NCI-H1048 (cell line): Measurements from ENCODE around the gene OR9G1.
"Not testable (repeated sequence)": the region's sequence is repeated elsewhere in the genome, so short reads cannot be mapped to it uniquely, and the experiment has no call there.

Experiments used
- DNase-seq: peaks from one replicate; lab custom pipeline; 2025; lab: John Stamatoyannopoulos, UW

OR9G1 gene, protein sequence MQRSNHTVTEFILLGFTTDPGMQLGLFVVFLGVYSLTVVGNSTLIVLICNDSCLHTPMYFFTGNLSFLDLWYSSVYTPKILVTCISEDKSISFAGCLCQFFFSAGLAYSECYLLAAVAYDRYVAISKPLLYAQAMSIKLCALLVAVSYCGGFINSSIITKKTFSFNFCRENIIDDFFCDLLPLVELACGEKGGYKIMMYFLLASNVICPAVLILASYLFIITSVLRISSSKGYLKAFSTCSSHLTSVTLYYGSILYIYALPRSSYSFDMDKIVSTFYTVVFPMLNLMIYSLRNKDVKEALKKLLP

DNA sequence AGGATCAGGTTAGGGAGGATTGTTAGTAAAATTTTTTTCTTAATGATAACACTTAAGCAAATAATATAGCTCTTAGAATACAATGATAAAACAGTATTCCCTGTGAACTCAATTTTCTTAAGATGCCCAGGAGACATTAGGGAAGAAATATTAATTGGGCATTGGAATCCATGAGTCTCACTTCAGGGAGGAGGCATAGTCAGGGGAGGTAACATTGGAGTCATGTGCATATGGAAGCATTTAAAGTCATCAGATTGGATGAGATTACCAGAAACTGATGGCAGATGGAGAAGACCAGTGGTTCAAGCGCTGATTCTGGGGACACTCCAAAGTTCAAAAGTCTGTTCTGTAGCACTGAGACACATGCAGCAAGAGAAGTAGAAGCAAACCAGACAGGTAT, at the start of gene OR9G1:
Gene OR9G1 (plus strand): TSS at position 301 of the 400 bp plus-strand sequence. CDS start 1,293 bp downstream, outside the sequence.
- no peak for DNase-seq

DNA sequence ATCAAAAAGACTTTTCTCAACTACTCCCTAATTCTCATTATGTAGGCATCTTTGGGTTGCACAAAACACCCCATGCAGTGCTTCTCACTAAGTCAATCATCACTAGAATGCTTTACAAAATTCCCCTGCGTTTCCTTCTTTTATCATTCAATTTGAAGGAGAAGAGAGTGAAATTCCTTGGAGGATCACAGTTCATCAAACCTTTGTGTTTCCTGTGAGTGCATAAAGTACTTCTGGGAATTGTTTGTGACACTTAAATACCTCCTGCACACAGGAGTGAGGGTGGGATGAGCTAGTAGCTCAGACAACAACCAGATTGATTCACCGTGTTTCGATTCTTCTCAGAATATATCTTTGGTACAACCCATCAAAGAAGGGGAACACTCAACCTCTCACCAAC, 39.1 kb upstream of the OR9G1 start:
- no peak for DNase-seq

DNA sequence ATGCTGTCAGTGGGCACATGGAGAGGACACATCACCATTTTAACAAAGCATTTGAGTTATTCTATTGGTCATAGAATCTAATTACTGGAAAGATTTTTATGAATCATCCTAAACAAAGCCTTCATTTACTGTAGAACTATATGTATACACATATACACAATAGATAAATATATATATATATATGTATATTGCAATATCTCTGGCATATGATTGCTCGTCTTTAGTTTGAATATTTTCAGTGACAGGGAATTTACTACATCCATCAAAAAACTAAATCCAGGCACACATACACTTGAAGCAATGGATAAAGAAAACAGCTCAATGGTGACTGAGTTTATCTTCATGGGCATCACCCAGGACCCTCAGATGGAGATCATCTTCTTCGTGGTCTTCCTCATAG, 35.5 kb upstream of the OR9G1 start, which contains the start of gene OR5AR1:
Gene OR5AR1 (plus strand): TSS at position 301 of the 400 bp plus-strand sequence. CDS start 0 bp downstream, at position 301.
- DNase-seq, result no peak

DNA sequence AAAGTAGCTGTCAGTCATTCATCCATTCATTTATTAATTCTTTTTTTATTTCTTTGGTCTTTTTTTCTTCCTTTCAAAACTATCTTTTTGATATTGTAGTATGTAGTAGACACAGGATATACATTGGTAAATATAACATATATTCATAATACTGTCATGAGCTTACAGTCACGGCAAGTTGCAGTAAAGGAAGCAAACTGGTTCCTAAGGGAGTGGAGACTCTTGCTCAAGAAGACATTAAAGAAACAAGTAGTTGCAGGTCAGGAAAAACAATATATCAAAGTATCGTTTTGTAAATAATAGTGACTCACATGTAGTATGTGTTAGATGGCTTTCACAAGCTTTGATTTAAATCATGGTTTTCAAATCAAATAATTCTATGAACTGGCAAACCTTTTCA, 27.9 kb upstream of the OR9G1 start:
- no peak for DNase-seq

DNA sequence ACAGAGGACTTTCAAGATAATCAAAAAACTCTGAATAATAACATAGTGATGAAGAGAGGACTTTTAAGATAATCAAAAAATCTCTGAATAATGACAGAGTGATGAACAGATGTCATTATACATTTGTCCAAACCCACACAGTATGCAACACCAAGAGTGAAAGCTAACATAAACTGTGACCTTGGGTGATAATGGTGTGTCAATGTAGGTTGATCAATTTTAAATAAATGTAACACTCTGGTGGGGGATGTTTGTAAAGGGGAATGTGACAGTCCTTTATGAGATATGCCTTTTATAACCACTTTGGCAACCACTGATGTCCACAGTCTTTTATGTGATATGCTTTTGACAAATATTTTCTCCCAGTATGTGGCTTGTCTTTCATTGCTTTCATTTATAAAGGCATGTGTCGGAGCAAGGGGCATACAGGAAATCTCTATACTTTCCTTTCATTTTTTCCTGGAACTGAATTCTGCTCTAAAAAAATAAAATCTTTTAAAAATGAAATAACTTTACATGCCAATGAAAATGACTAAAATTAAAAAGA, 10.3 kb upstream of the OR9G1 start:
- DNase-seq, result no peak

DNA sequence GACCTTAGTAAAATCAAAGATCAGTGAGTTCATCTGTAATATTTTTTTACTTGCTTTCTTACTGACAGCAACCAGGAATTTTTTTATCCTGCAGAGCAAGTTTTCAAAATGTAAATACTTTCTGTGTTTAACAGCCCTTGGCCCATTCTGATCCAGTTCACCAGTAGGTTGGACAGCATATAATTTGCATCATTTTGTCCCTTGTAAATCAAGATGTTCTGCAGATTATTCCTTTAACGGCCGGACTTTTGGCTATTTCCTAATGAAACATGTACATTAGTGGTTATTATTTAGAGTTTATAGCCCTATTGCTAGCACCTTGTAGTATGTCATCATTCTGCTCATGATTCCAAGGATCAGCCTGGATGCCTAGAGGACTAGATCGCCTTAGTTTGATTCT, 7.7 kb upstream of the OR9G1 start:
- DNase-seq, result not testable (repeated sequence)

DNA sequence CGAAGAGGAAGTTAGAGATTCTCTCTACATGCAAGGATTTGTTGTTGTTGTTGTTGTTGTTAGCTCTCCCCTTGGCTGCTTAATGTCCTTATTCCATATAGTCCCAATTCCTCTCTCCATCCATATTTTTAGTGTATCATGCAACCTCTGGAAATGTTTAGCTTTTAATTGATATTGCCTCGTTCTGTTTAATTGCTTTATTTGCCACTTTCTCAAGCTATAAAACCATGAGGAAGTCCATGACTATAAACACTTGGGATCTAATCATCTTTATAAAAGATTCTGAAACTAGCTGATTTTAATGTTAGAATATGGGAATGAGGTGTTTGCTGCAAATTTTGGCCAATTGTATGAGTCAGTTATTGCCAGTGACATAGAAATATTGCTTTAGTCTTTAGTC, 5.5 kb upstream of the OR9G1 start:
- DNase-seq, result no peak

DNA sequence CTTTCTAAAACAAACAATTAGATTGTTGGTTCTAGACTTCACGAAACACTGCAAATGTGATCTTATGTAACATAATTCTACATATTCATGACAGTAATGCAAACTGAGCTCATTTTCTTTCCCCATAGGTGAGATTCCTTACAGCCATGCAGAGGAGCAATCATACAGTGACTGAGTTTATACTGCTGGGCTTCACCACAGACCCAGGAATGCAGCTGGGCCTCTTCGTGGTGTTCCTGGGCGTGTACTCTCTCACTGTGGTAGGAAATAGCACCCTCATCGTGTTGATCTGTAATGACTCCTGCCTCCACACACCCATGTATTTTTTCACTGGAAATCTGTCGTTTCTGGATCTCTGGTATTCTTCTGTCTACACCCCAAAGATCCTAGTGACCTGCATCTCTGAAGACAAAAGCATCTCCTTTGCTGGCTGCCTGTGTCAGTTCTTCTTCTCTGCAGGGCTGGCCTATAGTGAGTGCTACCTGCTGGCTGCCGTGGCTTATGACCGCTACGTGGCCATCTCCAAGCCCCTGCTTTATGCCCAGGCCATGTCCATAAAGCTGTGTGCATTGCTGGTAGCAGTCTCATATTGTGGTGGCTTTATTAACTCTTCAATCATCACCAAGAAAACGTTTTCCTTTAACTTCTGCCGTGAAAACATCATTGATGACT, 1.5 kb downstream of the OR9G1 start:
- DNase-seq, result no peak

DNA sequence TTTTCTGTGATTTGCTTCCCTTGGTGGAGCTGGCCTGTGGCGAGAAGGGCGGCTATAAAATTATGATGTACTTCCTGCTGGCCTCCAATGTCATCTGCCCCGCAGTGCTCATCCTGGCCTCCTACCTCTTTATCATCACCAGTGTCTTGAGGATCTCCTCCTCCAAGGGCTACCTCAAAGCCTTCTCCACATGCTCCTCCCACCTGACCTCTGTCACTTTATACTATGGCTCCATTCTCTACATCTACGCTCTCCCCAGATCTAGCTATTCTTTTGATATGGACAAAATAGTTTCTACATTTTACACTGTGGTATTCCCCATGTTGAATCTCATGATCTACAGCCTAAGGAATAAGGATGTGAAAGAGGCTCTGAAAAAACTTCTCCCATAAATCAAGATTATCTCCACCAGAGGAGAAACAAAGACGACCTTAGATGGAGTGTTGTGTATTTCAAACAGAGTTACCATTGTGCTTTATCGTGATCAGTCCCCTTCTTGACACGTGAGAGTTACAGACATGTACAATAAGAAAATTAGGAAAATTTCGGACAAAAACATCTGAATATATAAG, 2.1 kb downstream of the OR9G1 start:
- DNase-seq, result no peak

DNA sequence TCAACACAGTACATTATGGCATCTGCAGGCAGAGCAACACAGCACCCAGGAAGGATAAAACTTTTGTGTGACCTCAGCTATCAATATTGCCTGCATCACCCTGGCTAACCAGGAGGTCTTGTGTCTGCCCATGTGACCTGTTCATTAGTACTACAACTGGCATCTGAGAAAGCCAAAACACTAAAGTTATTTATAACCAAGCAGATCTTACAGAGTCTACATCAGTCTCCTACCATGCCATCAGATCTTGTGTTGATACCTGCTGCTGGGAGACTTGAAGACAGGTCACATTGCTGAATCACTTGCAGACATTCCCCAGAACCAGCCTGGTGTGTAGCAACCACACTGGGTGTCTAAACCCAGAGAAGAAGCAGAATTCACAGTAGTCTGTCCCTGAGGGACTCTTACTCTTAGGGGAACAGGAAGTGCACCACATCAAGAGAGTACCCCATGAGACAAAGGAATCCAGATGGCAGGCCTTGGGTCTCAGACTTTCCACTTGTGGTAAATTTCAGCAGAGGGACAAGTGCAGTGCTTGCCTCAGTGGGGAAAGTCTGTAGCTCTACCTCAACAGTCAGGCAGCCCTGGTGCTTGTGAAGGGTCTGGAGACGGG, 7.0 kb downstream of the OR9G1 start:
- no peak for DNase-seq

DNA sequence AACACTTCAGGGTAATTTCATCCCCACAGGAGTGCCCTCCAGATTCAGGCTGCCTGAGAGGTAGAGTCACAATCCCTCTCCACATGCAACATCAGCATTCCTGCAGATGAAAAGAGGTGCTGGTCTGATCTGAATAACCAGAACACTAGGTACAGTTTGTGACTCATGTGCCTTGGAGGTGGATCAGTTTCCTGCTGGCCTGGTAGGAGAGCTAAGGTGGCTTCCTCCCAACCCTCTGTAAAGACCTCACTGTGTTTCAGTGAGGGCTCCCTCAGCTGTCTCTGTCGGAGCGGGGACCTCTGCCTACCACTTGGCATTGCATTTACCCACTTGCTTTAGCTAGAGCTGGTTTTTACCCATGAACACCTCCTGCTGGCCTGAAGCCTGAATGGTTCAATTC, 7.6 kb downstream of the OR9G1 start:
- DNase-seq, result no peak

DNA sequence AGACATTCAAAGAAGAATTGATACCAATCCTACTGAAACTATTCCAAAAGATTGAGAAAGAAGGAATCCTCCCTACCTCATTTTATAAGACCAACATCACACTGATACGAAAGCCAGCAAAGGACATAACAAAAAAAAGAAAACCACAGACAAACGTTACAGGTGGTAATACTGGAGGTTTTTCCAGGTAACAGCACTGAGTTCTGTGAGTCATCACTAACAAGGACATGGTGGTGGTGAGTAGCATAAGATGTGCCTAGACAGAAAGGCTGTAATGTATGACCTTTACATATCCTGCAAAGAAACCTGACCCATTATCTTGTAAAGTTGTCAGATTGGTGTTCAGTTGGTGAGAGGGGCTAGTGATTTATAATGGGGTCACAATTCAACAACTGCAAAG, 15.3 kb downstream of the OR9G1 start:
- no peak for DNase-seq

DNA sequence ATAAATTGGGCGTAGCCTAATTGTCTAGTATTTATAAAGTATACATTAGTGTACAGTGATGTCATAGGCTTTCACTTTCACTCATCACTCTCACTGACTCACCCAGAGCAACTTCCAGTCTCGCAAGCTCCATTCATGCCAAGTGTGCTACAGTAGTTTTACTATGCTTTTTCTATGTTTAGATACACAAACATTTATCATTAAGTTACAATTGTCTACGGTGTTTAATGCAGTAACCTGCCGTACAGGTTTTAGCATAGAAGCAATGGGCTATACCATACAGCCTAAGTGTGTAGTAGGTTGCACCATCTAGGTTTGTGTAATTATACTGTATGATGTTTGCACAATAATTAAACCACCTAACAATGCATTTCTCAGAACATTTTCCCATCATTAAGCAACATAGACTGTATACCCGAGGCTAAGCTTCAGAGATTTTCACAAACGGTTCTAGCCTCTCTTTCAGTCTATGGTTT, 17.5 kb downstream of the OR9G1 start:
- no peak for DNase-seq

DNA sequence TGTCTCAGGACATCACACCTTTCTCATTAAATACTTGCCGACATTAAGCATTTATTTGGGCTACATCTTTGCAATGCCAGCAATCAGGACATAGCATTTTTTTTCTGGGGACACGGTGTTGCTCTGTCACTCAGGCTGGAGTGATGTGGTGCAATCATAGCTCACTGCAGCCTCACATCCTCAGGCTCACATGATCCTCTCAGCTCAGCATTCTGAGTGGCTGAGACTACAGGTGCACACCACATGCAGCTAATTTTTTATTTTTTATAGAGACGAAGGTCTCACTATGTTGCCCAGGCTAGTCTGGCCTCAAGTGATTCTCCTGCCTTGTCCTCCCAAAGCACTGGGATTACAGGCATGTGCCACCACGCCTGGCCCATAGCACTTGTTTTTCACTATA, 21.6 kb downstream of the OR9G1 start:
- DNase-seq, result no peak

DNA sequence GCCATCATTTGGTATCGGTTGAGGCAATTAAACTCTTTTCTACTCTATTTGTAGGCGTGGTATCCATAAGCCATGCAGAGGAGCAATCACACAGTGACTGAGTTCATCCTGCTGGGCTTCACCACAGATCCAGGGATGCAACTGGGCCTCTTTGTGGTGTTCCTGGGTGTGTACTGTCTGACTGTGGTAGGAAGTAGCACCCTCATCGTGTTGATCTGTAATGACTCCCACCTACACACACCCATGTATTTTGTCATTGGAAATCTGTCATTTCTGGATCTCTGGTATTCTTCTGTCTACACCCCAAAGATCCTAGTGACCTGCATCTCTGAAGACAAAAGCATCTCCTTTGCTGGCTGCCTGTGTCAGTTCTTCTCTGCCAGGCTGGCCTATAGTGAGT, 41.2 kb downstream of the OR9G1 start:
- DNase-seq, result no peak

DNA sequence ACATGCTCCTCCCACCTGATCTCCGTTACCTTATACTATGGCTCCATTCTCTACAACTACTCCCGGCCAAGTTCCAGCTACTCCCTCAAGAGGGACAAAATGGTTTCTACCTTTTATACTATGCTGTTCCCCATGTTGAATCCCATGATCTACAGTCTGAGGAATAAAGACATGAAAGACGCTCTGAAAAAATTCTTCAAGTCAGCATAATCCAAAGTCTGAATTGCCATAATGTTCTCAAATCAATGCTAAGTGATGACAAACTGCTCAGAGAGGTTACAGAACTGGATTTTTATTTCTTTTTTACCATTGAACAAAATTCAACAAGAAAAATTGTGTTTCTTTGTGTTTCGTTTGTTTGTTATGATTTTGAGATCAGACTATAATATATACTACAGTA, 42.0 kb downstream of the OR9G1 start:
- DNase-seq, result no peak

DNA sequence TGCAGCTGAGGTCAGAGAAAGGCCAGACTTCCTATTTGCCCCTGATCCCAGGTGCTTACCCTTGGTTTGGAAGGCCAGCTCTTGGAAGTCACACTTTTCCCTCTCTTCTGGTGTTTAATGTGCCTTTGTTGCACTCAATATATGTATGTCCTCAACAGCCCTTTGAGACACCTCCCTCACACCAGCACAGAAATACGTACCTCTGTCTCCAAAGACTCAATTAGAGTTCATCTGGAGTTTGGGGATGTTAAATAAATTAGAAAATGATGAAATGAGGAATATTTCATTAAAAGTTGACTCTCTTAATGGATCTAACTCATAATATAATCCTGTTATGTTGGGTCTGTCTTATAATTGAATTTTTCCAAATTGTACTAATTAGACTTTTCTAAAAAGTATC, 49.7 kb downstream of the OR9G1 start, which contains the start of gene OR9G4:
Gene OR9G4 (minus strand): TSS at position 101 of the 400 bp plus-strand sequence. CDS start 4,931 bp downstream, outside the sequence.
- no peak for DNase-seq

DNA sequence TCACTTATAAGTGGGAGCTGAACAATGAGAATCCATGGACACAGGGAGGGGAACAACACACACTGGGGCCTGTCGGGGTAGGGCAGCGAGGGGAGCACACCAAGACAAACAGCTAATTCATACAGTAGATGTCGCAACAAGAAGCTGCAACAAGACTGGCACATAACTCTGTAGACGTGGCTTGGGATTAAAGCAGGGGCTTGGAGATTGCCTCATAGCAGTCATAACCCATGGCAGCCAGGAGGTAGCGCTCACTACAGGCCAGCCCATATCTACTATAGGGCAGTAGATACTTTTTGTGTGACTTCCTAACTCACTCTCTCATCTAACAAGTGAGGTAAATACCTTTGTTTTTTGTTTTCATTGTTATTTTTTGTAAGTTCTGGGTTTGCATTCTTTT, 51.3 kb downstream of the OR9G1 start:
- no peak for DNase-seq

DNA sequence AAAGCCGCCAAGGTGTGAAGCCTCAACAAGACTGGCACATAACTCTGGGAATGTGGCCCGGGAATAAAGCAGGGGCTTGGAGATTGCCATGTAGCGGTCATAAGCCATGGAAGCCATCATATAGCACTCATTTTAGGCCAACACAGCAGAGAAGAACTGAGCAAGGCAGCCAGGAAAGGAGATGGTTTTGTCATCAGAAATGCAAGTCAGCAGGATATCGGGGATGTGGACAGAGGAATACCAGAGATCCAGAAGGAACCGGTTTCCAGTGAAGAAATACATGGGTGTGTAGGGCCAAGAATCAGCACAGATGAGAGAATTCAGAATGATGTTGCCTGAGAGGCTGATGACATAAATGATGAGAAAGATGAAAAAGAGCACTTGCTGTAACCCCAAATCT, 52.6 kb downstream of the OR9G1 start:
- DNase-seq, result no peak
